ENCODE data around the gene NPB. TPM values are rescaled to one million over a fixed set of nuclear protein-coding genes. Genes with fewer than 3 reads are reported as not detected.

Gene NPB
- total RNA-seq, 6 experiments from 2014 or later: 0.12 to 1.5 (median 0.87) TPM; not detected in 2

DNA sequence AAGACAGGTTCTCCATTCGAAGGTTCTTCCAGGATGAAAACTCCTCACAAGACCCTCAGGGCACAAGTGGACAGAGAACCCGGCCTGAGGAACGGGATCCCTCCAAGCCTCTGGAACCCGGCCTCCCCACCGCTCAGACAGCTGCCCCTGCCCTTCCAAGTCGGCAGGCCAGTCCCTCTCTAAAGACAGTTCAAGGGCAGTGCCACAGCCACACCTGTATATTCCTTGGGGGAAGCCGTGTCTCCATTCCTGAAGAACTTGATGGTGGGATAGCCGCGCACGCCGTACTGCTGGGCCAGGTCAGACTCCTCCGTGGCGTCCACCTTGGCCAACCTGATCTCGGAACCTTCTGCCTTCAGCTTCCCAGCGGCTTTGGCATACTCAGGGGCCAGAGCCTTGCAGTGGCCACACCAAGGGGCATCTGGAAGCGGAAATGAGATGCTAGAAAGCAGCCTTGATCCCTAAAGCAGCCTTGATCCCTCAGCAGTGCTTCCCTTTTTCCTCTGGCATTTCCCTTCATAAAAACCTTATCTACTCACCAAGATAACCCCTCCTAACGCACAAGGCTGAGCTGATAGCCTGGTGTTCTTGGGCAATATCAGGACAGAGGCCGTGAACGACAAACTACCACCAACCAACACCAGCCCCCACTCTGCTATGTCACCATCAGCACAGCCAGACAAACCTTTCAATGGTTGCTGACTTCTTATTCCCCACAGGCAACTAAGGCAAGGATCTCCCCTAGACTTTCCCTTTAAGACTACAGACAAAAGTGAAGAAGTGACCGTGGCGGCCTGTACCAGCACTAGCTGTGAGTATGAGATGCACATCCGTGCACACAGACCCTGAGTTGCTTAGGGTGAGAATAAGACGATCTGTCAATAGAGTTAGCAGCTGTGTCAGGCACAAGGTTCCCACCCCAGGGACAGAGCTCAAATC lies 42.8 kb upstream of the NPB start:
- TF ChIP-seq POLR2A (IDR thresholded peaks at IDR 0.05): no peak
- TF ChIP-seq, protein P1, sequence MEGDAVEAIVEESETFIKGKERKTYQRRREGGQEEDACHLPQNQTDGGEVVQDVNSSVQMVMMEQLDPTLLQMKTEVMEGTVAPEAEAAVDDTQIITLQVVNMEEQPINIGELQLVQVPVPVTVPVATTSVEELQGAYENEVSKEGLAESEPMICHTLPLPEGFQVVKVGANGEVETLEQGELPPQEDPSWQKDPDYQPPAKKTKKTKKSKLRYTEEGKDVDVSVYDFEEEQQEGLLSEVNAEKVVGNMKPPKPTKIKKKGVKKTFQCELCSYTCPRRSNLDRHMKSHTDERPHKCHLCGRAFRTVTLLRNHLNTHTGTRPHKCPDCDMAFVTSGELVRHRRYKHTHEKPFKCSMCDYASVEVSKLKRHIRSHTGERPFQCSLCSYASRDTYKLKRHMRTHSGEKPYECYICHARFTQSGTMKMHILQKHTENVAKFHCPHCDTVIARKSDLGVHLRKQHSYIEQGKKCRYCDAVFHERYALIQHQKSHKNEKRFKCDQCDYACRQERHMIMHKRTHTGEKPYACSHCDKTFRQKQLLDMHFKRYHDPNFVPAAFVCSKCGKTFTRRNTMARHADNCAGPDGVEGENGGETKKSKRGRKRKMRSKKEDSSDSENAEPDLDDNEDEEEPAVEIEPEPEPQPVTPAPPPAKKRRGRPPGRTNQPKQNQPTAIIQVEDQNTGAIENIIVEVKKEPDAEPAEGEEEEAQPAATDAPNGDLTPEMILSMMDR (IDR thresholded peaks at IDR 0.05): no peak
- DNase-seq (no peak), ATAC-seq (no peak)
- WGBS (ENCODE audit: insufficient coverage, low coverage, low lambda C conversion rate, missing lambda C conversion rate): 7% methylated on average over 8 of the region's 23 CpGs
- Histone ChIP-seq H3K27ac (peak overlapping the region; percentile 79 to 92 (median 80)), H3K36me3 (peaks cover under 1 to 43% (median 20%) of the 10 kb centered on the region in 4 donors), H3K27me3 (no peaks in the 10 kb centered on the region), H3K9me3 (no peaks in the 10 kb centered on the region), H3K4me3 (peak overlapping the region; percentile 98 to 99 (median 98)), H3K4me1 (peaks cover 0 to 58% (median 27%) of the 10 kb centered on the region in 4 donors)
- intact Hi-C loops (cut with DNase I): no loop called here

- Histone ChIP-seq H3K36me3 (peaks cover 0 to 36% (median 17%) of the 10 kb centered on the region in 4 donors), H3K27me3 (no peaks in the 10 kb centered on the region), H3K4me3 (peak within 1 kb of the TSS; percentile 98 to 99 (median 98)), H3K27ac (peak within 1 kb of the TSS; percentile 92 to 96 (median 96)), H3K9me3 (no peaks in the 10 kb centered on the region), H3K4me1 (peaks cover 0 to 61% (median 31%) of the 10 kb centered on the region in 4 donors)
- ATAC-seq: no peak
- WGBS (ENCODE audit: insufficient coverage, low coverage, low lambda C conversion rate, missing lambda C conversion rate): 0% methylated on average over 3 of the region's 95 CpGs
- intact Hi-C loops (cut with DNase I): no loop called here
- peak; percentile 94 for TF ChIP-seq POLR2A (IDR thresholded peaks at IDR 0.05)
- TF ChIP-seq, protein P1 (IDR thresholded peaks at IDR 0.05): no peak
- peak in 1 of 3 donors; percentile 56 for DNase-seq
These were observed 41.9 kb upstream of the NPB start, which contains the start of gene P4HB for GRCh38 chr17:81859906-81860755. TSS of gene P4HB (minus strand) at chr17:81860535. CDS start at chr17:81860471, 64 bp downstream.

- Histone ChIP-seq H3K9me3 (no peaks in the 10 kb centered on the region), H3K36me3 (peaks cover 0 to 27% (median 13%) of the 10 kb centered on the region in 4 donors), H3K27ac (peak overlapping the region; percentile 92 to 96 (median 96)), H3K4me3 (peak overlapping the region; percentile 60 to 96 (median 94)), H3K27me3 (no peaks in the 10 kb centered on the region), H3K4me1 (peaks cover 0 to 58% (median 29%) of the 10 kb centered on the region in 4 donors)
- DNase-seq: peak; percentile 99 to 100 (median 99)
- peak; percentile 74 to 91 (median 86) for ATAC-seq
- intact Hi-C loops (cut with DNase I): no loop called here
- TF ChIP-seq, protein P1 (IDR thresholded peaks at IDR 0.05): peak in 2 of 4 donors; percentile 14 to 31
- TF ChIP-seq POLR2A (IDR thresholded peaks at IDR 0.05): peak; percentile 97
- 0% methylated on average over 22 of the region's 74 CpGs for WGBS (ENCODE audit: insufficient coverage, low coverage, low lambda C conversion rate, missing lambda C conversion rate)
These were observed 41.1 kb upstream of the NPB start for GRCh38 chr17:81860756-81861568.
